GM19467 (cell line): ENCODE results near the gene DYNLT5.
"Not testable (repeated sequence)": the region's sequence is repeated elsewhere in the genome, so short reads cannot be mapped to it uniquely, and the experiment has no call there.

ENCODE experiments used
- ATAC-seq: cut with Tn5 transposase; IDR thresholded peaks from one replicate; pipeline ENCODE4 v1.9.1; 2021; ENCODE audit warnings: mild to moderate bottlenecking, moderate library complexity; ENCODE audit not compliant: unreplicated experiment

The DYNLT5 gene

GRCh38 chr1:66752000-66752592, at the start of gene DYNLT5:
TSS of gene DYNLT5 (plus strand) at chr1:66752459. CDS start at chr1:66754659, 2,200 bp downstream.
- no peak for ATAC-seq

GRCh38 chr1:66704177-66704875, 47.9 kb upstream of the DYNLT5 start:
- ATAC-seq: no peak

GRCh38 chr1:66705110-66705509, 47.1 kb upstream of the DYNLT5 start:
- ATAC-seq: no peak

- no peak for ATAC-seq
Measured at GRCh38 chr1:66711420-66711819, 40.8 kb upstream of the DYNLT5 start.

GRCh38 chr1:66712839-66713238, 39.4 kb upstream of the DYNLT5 start:
- ATAC-seq: no peak

GRCh38 chr1:66723985-66724384, 28.3 kb upstream of the DYNLT5 start:
- ATAC-seq: no peak

GRCh38 chr1:66725885-66726665, 26.2 kb upstream of the DYNLT5 start:
- no peak for ATAC-seq

- no peak for ATAC-seq
Measured at GRCh38 chr1:66728021-66728420, 24.2 kb upstream of the DYNLT5 start.

GRCh38 chr1:66728716-66729115, 23.5 kb upstream of the DYNLT5 start:
- ATAC-seq: not testable (repeated sequence)

GRCh38 chr1:66729119-66729518, 23.1 kb upstream of the DYNLT5 start:
- no peak for ATAC-seq

GRCh38 chr1:66729523-66729922, 22.7 kb upstream of the DYNLT5 start:
- no peak for ATAC-seq

GRCh38 chr1:66730462-66730861, 21.8 kb upstream of the DYNLT5 start:
- ATAC-seq: no peak

GRCh38 chr1:66731170-66731865, 20.9 kb upstream of the DYNLT5 start:
- ATAC-seq: peak; percentile 36

- peak; percentile 69 for ATAC-seq
Measured at GRCh38 chr1:66732407-66733166, 19.7 kb upstream of the DYNLT5 start.

GRCh38 chr1:66733348-66734017, 18.8 kb upstream of the DYNLT5 start:
- no peak for ATAC-seq

- not testable (repeated sequence) for ATAC-seq
Measured at GRCh38 chr1:66734531-66734930, 17.7 kb upstream of the DYNLT5 start.

- ATAC-seq: no peak
Measured at GRCh38 chr1:66737836-66738235, 14.4 kb upstream of the DYNLT5 start.

- peak; percentile 77 for ATAC-seq
Measured at GRCh38 chr1:66739401-66740157, 12.7 kb upstream of the DYNLT5 start.

- no peak for ATAC-seq
Measured at GRCh38 chr1:66745451-66745850, 6.8 kb upstream of the DYNLT5 start.
